Renal cortical epithelial cell (primary cell): ENCODE measurements around the gene MAST4. TPM values are rescaled to one million over a fixed set of nuclear protein-coding genes. Genes with fewer than 3 reads are reported as not detected.
"Not testable (repeated sequence)": the region's sequence is repeated elsewhere in the genome, so short reads cannot be mapped to it uniquely, and the experiment has no call there.

Source experiments
- DNase-seq: peaks from one replicate; pipeline ENCODE4 v3.0.0-alpha.2; 2011; ENCODE audit warnings: low read depth
- total RNA-seq: library from RNA; depleted of rRNA; stranded (reverse); fragments of >200 nt; gene quantifications from 2 replicates; pipeline ENCODE4 v1.2.3, GENCODE V29; 2014

Gene MAST4
- total RNA-seq, 1 donor from 2014 or later: 8.7 TPM

DNA sequence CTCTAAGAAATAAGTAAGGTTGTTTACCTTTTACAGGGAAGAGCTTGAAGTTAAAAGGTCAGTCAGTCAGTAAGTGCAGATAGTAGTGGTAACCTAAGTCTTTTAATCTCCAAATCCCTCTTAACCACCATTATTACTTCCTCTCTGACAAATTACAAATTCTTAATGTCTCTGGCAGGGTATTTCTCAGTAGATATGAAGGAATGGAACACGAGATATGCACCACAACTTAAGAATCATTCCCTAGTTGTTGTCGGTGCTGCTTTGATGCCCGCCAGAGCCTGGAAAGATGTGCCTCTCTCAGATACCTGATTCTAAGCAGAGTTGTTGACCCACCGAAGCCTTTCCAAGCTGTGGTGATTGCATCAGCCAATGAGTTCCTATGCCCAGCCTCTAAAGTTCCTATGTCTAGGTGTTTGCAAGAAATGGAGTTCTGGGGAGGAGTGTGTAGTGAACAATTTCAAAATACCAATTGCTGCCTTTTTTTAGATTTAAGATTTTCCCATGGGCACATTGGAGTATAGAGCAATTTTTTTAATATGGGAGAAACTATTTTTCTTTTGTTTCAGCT, 521.9 kb downstream of the MAST4 start:
- no peak for DNase-seq

DNA sequence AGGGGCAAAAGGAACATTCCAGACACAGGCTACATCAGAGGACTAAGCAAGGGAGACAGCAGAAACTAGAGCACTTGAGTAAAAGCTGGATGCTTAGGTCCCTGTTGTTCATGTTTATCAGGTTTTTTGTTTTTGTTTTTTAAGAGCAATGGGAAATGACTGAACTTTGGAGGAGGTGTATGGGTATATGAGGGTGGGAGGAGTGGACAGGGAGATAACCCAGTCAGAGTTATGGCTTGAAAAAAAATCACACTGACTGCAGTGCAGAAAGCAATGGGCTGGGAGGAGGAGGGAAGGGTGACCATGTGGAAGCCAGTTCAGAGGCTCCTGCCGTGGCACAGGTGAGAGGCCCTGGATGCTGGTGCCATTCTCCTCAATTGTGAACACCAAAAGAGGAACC, 522.8 kb downstream of the MAST4 start:
- no peak for DNase-seq

DNA sequence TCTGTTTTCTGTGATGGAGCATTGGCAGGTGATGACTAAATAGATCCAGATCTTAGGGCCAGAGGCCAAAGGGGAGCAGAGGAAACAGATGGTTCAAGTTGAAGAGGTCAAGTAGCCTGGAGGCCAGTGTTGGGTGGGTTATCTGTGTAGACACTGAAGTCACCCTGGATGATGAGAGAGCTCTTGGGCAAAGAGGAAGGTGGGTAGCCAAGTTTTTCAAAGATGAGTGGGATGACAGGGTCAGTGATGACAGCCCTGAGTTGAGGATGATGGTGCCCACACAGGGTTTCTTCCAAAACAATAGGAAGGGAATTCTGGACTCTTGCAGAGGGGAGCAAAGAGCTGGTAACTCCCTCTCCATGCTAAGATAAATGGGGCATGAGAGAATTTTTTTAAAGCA, 523.8 kb downstream of the MAST4 start:
- DNase-seq: no peak

DNA sequence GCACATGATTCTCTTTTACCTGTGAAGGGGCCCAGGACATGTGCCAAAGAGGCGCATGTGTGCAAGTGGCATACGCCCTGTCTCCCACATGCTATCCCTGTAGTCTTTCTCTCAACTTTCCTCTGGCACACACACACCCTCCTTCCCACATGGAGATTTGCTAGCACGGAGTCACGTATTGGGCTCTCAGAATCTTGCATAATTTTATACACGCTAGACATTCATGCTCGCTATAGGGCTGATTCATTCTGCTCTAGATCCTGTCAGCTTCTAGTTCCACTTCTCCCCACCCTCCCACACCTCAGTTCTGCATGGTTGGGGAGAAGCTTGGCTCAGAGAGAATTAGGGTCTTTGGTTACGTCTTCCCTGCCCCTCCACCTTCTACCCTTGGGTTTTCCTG, 527.6 kb downstream of the MAST4 start:
- no peak for DNase-seq

DNA sequence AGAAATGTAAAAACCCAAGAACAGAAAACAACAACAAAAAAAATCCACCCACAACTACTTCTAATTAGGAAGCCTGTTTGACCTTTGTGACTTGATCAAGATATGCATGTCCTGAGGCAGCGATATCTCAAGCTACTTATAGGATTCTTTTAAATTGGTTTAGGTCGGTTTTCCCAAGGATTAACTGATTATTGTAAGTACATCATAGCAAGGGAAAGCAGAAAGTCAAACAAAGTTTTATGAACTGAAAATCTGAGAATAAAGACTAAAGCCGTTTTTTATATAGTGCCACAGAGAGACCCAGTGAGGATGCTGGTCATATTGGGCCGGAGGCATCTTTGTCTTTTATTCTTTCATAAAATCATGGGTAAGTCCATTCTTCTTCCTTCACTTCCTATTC, 528.4 kb downstream of the MAST4 start:
- DNase-seq: no peak

DNA sequence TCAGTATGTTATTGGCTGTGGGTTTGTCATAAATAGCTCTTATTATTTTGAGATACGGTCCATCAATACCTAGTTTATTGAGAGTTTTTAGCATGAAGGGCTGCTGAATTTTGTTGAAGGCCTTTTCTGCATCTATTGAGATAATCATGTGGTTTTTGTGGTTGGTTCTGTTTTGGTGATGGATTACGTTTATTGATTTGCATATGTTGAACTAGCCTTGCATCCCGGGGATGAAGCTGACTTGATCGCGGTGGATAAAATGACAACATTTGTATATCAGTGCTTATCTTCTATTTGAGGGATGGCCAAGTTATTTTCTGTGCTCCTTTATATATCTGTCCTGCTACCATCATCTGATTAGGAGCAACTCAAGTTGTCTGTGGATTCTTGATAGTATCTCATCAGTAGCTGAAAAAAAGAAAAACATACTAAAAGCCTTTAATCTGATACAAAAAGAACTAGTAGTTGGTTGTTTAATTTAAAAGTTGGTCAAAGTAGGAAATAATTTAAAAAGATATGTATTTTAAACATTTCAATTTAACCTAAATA, 531.2 kb downstream of the MAST4 start:
- DNase-seq: not testable (repeated sequence)

DNA sequence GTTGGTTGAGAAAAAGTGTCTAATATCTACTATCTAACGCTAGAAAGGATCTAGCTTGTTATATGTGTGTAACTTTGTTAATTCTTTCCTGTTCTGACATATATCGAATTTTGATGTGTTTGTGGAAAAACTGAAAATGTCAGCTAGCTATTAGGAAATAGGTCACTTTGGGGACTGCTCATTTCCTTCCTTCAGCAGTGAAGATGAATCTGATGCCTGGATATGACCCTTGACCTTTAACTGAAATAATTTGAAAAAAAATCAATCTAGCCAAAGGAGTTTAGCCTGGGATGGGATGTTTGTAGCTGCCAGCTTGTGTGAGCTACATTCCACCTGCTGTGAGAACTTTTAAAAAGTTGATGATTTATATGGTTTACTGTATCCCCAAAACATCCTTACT, 533.6 kb downstream of the MAST4 start:
- DNase-seq: no peak

DNA sequence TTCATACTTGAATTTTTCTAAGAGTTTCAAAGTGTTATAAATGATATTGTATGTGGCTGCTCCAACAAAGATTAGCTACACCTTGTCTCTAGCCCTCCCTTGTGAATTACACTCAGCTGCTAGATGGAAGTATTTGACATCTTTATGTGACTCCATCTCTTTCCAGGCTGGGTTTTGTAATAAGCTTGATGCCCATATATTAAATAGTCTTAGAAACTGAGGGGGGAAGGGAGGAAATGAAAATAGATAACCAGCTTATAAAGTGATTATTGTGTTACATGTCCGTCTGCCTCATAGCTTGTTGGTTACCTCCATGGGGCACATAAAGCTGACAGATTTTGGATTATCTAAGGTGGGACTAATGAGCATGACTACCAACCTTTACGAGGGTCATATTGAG, 537.0 kb downstream of the MAST4 start:
- no peak for DNase-seq

DNA sequence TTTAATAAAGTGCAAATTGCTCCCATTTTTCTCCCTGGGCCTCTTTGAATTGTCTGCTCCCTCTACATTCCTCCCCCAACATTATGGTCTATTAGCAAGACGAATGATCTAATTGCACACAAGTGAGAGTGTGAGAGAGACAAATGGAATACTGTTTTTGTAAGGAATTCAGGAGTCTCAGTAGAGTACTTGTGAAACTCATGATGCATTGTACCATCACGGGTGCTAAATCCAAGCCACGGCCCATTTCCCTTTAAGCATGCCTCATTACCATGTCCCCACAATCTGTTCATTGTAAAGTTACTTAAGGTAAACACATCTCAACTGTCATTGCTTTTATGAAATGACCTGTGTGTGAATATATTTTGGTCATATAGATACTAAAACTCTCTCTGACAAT, 537.6 kb downstream of the MAST4 start:
- peak; percentile 13 for DNase-seq

DNA sequence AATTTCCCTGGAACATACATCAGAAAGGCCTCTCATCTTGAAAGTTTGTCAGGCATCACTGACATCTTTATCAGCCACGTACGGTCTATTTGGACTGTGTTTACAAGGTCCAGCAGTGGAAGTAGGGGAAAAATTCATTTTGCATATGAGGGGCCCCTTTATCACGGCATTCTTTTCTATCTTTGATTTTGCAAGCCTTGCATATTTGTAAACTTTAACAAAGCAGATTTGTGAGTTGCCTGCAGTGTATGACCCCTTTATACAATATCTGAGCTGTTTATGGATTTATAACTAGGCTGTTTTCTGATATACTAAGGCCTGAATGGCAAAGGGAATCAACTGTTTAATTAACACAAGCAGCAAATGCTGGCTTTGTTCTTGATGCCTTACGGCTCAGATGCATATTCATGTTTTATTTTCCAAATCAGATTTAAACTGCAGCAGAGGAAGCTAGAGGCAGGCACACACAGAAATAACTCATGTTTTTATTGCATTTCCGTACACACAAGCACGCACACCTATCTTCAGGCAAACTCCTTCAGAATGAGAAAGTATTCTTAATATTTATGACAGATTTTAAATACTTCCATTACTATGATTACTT, 539.3 kb downstream of the MAST4 start:
- DNase-seq: no peak

DNA sequence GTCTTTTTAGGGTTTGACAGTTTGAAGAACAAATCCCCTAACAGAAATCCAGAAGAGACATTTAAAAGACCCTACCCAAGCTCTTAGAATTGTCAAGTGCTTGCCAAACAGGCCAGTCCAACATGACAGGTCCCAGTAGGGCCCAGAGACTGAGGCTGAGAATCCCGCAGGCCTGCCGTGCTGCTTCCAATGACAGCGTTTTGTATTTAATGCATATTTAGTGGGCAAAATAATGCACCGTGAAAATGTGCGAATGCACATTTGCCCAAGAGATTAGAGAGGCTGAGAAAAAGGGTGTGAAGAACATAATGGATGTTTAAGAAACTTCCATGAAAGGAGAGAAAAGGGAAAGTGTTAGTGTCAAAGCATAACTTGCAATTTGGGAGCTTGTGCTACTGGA, 542.8 kb downstream of the MAST4 start:
- DNase-seq: no peak

DNA sequence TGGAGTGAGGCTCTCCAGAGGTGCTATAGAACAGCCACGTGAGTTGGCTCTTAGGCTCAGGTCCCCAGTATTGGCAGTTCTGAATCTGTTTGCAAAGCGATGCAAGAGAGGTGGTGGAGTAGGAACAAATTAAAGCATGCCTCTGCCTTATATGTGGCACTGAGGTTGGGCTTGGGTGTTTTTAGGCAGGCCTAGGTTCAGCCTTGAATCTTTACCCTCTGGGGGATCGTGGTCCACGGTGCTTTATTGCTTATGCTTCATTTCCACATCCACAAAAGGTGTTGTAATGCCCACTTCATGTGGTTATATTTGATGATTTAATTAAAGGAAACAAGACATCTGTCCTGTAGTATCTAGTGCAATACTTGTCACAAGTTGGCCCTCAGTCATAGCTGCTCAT, 544.2 kb downstream of the MAST4 start:
- no peak for DNase-seq

DNA sequence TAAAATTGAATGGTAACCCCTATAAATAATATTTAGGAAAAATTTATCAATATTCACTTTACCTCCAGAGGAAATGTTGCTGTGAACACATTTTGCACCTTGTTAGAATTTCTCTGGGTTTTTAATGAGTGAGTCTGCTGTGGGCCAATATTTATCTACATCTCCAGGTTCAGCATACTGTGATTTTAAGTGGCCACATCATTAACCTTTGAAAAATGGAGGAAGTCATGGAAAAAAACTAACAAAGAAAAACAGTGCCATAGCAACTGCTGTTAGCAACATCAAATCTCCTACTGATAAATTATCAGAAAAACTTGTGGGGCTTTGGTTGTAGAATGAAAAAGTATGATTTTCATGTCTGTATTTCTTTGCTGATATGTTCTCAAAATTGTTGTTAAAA, 545.5 kb downstream of the MAST4 start:
- peak; percentile 29 for DNase-seq

DNA sequence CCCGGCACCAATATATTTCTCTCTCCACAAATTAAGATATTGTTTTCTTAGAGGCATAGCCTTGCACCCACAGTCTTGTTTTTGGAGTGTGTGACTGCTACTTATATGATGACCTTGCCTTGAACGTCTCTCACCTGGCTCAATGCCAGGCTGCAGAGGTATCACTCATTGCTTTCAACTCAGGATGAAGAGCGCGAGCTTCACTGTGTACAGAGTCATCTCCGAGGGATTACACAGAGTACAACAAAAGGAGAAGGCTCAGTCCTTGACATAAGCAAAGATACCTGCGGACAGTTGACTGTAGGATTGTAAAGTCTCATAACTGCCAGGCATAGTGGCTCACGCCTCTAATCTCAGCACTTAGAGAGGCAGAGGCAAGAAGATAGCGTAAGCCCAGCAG, 546.6 kb downstream of the MAST4 start:
- no peak for DNase-seq

DNA sequence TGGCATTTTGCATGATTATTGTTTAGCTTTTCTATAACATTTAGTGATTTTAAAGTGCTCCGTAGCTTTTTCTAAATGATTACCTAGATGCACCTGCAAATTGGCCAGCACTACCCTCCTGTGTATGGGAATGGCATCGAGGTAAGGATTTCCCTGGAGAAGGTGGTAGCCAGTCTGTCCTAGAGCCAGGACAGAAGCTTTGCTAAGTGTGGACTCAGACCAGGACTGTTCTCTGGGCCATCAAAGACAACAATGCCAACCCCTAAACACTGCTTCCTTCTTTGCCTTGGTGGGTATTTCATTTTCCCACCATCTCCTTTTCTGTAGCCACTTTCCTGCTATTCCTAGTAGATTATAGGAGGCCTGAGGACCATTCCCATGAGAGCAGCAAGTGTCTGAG, 547.4 kb downstream of the MAST4 start:
- no peak for DNase-seq

DNA sequence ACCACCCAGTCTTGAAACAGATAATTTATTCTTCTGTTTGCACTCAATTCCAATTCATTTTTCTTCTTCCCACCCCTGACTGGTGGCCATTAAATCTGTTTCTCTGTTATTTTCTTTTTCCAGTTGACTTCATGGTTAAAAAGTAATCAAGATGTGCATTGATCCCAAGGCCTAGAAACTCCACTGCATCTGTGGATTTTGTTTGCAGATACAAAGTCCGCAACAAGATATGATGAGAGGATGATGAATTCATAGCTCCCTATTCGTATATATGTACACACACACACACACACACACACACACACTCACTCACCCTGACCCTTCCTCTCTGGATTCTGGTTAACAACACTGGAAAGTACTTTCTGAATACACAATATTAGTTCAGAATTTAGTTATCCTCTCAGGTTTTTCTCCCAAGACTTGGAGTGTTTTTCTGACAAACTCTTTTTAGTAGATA, 548.0 kb downstream of the MAST4 start:
- DNase-seq: no peak

DNA sequence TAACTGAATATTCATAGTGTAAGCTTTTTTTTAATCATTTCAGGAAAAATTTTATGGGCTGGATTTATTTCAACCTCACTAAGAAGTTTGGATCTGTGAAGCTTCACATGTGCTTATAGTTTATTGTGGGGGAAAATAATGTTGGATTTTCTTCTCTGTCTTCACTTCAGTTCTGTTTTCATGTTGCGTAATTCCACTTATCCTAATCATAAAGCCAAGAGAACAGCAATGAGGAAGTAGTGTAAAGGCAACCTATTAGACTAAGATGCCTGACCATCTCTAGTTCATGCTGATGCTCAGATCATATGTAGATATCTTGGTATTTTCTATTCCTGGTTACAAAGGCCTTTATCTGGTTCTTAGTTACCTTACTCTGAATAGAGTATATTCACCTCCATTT, 550.4 kb downstream of the MAST4 start:
- DNase-seq: peak; percentile 17

DNA sequence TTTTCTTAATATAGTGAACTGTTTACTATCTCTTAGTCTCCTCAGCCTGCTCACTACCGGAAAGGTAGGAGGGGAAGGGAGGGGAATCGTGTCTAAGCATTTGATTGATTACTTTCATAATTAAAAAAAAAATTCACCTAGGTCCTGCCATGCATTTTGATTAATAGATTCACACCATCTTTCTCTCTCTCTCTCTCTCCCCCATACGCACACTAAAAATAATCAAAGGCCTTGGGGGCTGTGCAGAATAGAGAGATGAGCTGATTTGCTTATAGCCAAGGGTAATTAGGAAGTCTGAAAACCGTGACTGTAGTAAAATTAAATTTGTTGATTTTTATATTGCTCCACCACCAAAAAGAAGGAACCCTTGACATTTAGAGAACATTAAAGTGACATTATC, 550.8 kb downstream of the MAST4 start:
- DNase-seq: no peak

DNA sequence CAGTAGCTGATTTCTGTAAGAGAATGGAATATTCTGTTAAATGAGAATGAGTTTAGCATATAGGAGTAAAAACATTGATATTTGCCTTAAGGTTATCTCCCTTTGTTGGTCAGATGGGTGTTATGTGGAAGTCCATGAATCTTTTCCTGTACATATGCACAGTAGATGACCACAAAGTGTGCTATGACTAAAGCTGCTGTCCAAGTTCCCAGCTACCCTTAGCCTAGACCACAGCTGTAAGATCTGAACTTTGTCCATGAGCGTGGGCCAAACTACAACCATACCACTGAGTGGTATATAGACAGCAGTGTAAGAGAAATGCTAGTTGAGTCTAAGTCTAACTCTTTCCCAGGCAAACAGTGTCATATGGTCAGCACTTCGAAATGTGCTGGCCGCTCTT, 551.6 kb downstream of the MAST4 start:
- DNase-seq: peak; percentile 7

DNA sequence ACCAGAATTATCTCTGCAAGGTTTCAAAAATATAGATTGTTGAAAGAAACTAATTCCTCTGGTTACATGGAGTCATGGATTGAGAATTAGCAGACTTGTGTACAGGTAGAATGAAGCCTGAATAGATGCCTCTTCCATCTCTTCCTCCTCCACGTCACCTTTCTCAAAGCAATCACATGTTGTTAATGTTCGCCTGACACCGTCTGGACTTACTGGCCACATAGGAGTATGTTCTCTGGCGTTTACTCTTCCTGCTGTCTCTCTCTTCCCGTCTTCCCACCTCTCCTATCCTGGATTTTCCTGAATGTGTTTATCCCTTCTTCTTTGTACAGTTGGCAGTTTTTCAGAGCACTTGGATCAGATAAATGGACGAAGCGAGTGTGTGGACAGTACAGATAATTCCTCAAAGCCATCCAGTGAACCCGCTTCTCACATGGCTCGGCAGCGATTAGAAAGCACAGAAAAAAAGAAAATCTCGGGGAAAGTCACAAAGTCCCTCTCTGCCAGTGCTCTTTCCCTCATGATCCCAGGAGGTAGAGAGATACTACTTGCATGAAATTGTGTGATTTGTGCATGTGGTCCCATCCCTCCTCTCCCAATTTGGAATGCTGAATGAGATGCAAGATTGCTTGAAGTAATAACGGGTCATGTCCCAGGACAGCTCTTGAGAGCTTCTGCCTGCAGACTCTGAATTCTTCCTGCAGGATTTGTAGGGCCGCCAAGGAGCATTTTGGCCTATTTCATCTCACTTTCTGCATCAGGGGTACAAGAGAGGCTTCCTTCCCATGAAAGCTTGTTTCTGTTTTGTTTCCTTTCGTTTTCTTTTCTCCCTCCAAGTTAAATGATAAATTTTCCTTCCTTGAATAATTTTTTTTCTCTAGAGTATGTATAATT, 553.1 kb downstream of the MAST4 start:
- DNase-seq: no peak

DNA sequence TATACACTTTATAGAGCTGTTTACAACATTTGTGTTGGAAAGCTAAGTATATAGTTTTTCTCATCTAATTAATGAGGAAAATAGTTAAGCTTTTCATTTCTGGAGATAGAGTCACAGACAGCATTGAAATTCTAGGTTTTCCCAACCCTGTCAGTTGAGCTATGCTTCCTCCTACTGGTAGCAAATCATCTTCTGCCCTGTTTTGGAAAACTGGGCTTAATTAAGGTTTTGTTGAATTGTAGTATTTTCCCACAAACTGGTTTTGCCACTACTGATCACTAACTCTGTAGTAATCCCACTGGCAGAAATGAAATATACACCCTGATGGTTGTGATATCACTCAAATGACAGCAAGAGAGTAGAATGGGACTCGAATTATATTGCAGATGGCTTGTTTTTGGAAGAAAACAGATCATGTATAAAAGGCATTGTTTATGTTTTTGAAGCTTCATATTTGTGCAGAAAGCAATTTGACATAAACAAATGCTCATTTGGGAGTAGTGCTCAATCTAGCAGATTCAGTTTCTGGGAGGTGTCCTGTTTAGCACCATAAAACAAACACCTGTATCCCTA, 553.8 kb downstream of the MAST4 start:
- peak; percentile 35 for DNase-seq

DNA sequence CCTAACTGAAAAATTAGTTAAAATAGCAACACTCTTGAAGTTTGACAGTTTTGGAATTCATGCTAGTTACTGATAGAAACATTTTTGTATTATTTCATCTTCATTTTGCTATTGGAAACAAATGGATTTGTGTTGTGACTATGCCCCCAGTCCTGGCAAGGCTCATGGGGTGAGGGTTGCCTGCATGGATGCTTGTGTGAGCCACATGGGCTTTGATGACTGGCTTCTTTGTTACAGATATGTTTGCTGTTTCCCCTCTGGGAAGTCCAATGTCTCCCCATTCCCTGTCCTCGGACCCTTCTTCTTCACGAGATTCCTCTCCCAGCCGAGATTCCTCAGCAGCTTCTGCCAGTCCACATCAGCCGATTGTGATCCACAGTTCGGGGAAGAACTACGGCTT, 556.2 kb downstream of the MAST4 start:
- no peak for DNase-seq
